Gastroesophageal sphincter (tissue), 4 donors: ENCODE data around the gene CGA. TPM values are rescaled to one million over a fixed set of nuclear protein-coding genes. Genes with fewer than 3 reads are reported as not detected.

Source experiments
- ATAC-seq: fragments of 150-250 bp; one replicate; pipeline ENCODE4 v1.9.1; 2016; ENCODE audit warnings: mild to moderate bottlenecking, moderate library complexity
- H3K27ac ChIP-seq, 4 donors: fragments of 200-600 bp; sonication (generic) in 3 of 4; 1 replicate in 3 of 4; 2 replicates in 1 of 4; pipeline ENCODE4 v1.5.1; 2016 to 2019
- H3K27me3 ChIP-seq: fragments of 200-600 bp; sonication (generic); one replicate; pipeline ENCODE4 v1.5.1; 2019
- H3K36me3 ChIP-seq, 2 donors: fragments of 200-600 bp; sonication (generic); one replicate each; pipeline ENCODE4 v1.5.1; 2019; ENCODE audit warnings: control low read depth in 1 of 2
- H3K4me1 ChIP-seq, 3 donors: fragments of 200-600 bp; sonication (generic); 1 replicate in 2 of 3; 2 replicates in 1 of 3; pipeline ENCODE4 v1.5.1; 2016 to 2019; ENCODE audit warnings: control low read depth in 2 of 3
- H3K4me3 ChIP-seq, 2 donors: fragments of 200-600 bp; sonication (generic); one replicate each; pipeline ENCODE4 v1.5.1; 2019; ENCODE audit warnings: mild to moderate bottlenecking in 1 of 2, moderate library complexity in 1 of 2
- H3K9me3 ChIP-seq, 3 donors: fragments of 200-600 bp; sonication (generic); one replicate each; pipeline ENCODE4 v1.5.1; 2017 to 2019; ENCODE audit warnings: control low read depth in 2 of 3
- CTCF ChIP-seq, 4 experiments: fragments of 200-600 bp in 2 of 4; fragments of 450-650 bp in 2 of 4; sonication (generic) in 1 of 4; IDR thresholded peaks; one replicate each; pipeline ENCODE4 v1.5.1; 2017 to 2019; ENCODE audit warnings: antibody characterized with exemption in 4 of 4, mild to moderate bottlenecking in 2 of 4, moderate library complexity in 2 of 4
- EP300 ChIP-seq: sonication (generic); formaldehyde crosslinking; IDR thresholded peaks from one replicate; pipeline ENCODE4 v1.6.1; 2017; ENCODE audit warnings: antibody characterized with exemption, mild to moderate bottlenecking
- POLR2A ChIP-seq, 2 donors: fragments of 450-650 bp; IDR thresholded peaks; one replicate each; pipeline ENCODE4 v1.6.1; 2017; ENCODE audit warnings: antibody characterized with exemption in 2 of 2, mild to moderate bottlenecking in 2 of 2, moderate library complexity in 1 of 2
- POLR2AphosphoS5 ChIP-seq: sonication (generic); formaldehyde crosslinking; IDR thresholded peaks from one replicate; pipeline ENCODE4 v1.6.1; 2017; ENCODE audit warnings: antibody characterized with exemption
- WGBS, 2 donors: methylation state at CpG; one replicate each; pipeline ENCODE4 v1.1.5; 2018; ENCODE audit warnings: low coverage in 1 of 2; 5-methylcytosine and 5-hydroxymethylcytosine counted together
- total RNA-seq, 4 donors: library from RNA; depleted of rRNA; stranded (reverse); fragments of >200 nt; gene quantifications; one replicate each; pipeline ENCODE4 v1.1.0, GENCODE V29; 2016

CGA gene
- total RNA-seq, 4 donors from 2014 or later: not detected

- H3K27ac ChIP-seq: no peak overlapping the region
- TF ChIP-seq POLR2AphosphoS5: no peak
- no peak for TF ChIP-seq EP300
- no peak for TF ChIP-seq CTCF (IDR thresholded peaks at IDR 0.05)
- TF ChIP-seq POLR2A (IDR thresholded peaks at IDR 0.05): no peak
- ATAC-seq: no peak
- no peaks in the 10 kb centered on the region for H3K9me3 ChIP-seq
- H3K4me1 ChIP-seq: no peaks in the 10 kb centered on the region
- WGBS, 2 donors: 80 to 100% methylated on average over 1 of the region's 1 CpG
- no peak overlapping the region for H3K4me3 ChIP-seq
- H3K36me3 ChIP-seq: no peaks in the 10 kb centered on the region
- H3K27me3 ChIP-seq: no peaks in the 10 kb centered on the region
Observed at GRCh38 chr6:87110636-87111035, 15.7 kb upstream of the CGA start.

- H3K27me3 ChIP-seq: no peaks in the 10 kb centered on the region
- no peak overlapping the region for H3K4me3 ChIP-seq
- no peak overlapping the region for H3K27ac ChIP-seq
- TF ChIP-seq POLR2AphosphoS5: no peak
- TF ChIP-seq CTCF (IDR thresholded peaks at IDR 0.05): no peak
- TF ChIP-seq POLR2A (IDR thresholded peaks at IDR 0.05): no peak
- no peak for TF ChIP-seq EP300
- no peaks in the 10 kb centered on the region for H3K36me3 ChIP-seq
- no peaks in the 10 kb centered on the region for H3K9me3 ChIP-seq
- H3K4me1 ChIP-seq: no peaks in the 10 kb centered on the region
- ATAC-seq: no peak
Observed at GRCh38 chr6:87105823-87106222, 10.9 kb upstream of the CGA start.

- TF ChIP-seq EP300 (no peak), CTCF (IDR thresholded peaks at IDR 0.05) (no peak), POLR2A (IDR thresholded peaks at IDR 0.05) (no peak), POLR2AphosphoS5 (no peak)
- H3K9me3 ChIP-seq: no peaks in the 10 kb centered on the region
- 64 to 77% methylated on average over 4 of the region's 4 CpGs for WGBS, 2 donors
- no peak overlapping the region for H3K4me3 ChIP-seq
- no peak for ATAC-seq
- H3K27me3 ChIP-seq: no peaks in the 10 kb centered on the region
- no peaks in the 10 kb centered on the region for H3K4me1 ChIP-seq
- no peak overlapping the region for H3K27ac ChIP-seq
- H3K36me3 ChIP-seq: no peaks in the 10 kb centered on the region
Observed at GRCh38 chr6:87104667-87105066, 9.8 kb upstream of the CGA start.

- Histone ChIP-seq H3K9me3 (no peaks in the 10 kb centered on the region), H3K4me1 (no peaks in the 10 kb centered on the region), H3K4me3 (no peak overlapping the region), H3K36me3 (no peaks in the 10 kb centered on the region), H3K27me3 (no peaks in the 10 kb centered on the region), H3K27ac (no peak overlapping the region)
- no peak for ATAC-seq
- TF ChIP-seq EP300 (no peak), POLR2AphosphoS5 (no peak), POLR2A (IDR thresholded peaks at IDR 0.05) (no peak), CTCF (IDR thresholded peaks at IDR 0.05) (no peak)
- 85 to 93% methylated on average over 4 of the region's 4 CpGs for WGBS, 2 donors
Observed at GRCh38 chr6:87103977-87104601, 9.2 kb upstream of the CGA start.

- 0 to 8% methylated on average over 1 of the region's 1 CpG for WGBS, 2 donors
- H3K4me1 ChIP-seq: no peaks in the 10 kb centered on the region
- ATAC-seq: no peak
- no peak overlapping the region for H3K27ac ChIP-seq
- TF ChIP-seq CTCF (IDR thresholded peaks at IDR 0.05) (no peak), EP300 (no peak)
- no peaks in the 10 kb centered on the region for H3K27me3 ChIP-seq
- no peaks in the 10 kb centered on the region for H3K9me3 ChIP-seq
- no peak overlapping the region for H3K4me3 ChIP-seq
- H3K36me3 ChIP-seq: no peaks in the 10 kb centered on the region
Observed at GRCh38 chr6:87102151-87102621, 7.3 kb upstream of the CGA start.
